HG03354 (cell line): ENCODE data around the gene RLBP1.

Experiments
- ATAC-seq: cut with Tn5 transposase; IDR thresholded peaks from one replicate; pipeline ENCODE4 v1.9.1; 2021; ENCODE audit warnings: mild to moderate bottlenecking; ENCODE audit not compliant: unreplicated experiment, poor library complexity, severe bottlenecking

RLBP1 gene

GRCh38 chr15:89179966-89180875 is 41.2 kb downstream of the RLBP1 start:
- no peak for ATAC-seq

GRCh38 chr15:89178307-89178977 is 42.9 kb downstream of the RLBP1 start:
- no peak for ATAC-seq

- ATAC-seq = no peak
These were observed 43.6 kb downstream of the RLBP1 start for GRCh38 chr15:89177633-89178306.

- no peak for ATAC-seq
These were observed 44.3 kb downstream of the RLBP1 start for GRCh38 chr15:89177116-89177515.

GRCh38 chr15:89175617-89176191 is 45.7 kb downstream of the RLBP1 start:
- ATAC-seq = no peak

GRCh38 chr15:89174476-89174875 is 46.9 kb downstream of the RLBP1 start:
- no peak for ATAC-seq

- no peak for ATAC-seq
These were observed 48.5 kb downstream of the RLBP1 start for GRCh38 chr15:89172921-89173320.

- no peak for ATAC-seq
These were observed 50.0 kb downstream of the RLBP1 start for GRCh38 chr15:89171136-89172072.

- ATAC-seq = no peak
These were observed 51.0 kb downstream of the RLBP1 start for GRCh38 chr15:89170364-89170763.

- no peak for ATAC-seq
These were observed 53.0 kb downstream of the RLBP1 start for GRCh38 chr15:89168316-89168833.

GRCh38 chr15:89167267-89168176 is 53.9 kb downstream of the RLBP1 start:
- ATAC-seq = peak; percentile 88

- ATAC-seq = no peak
These were observed 55.7 kb downstream of the RLBP1 start for GRCh38 chr15:89165677-89166076.

GRCh38 chr15:89164712-89165211 is 56.6 kb downstream of the RLBP1 start:
- ATAC-seq = no peak

GRCh38 chr15:89163271-89164055 is 57.9 kb downstream of the RLBP1 start:
- no peak for ATAC-seq

- no peak for ATAC-seq
These were observed 59.7 kb downstream of the RLBP1 start for GRCh38 chr15:89161666-89162065.
